ENCODE data around the gene THEMIS. TPM values are rescaled to one million over a fixed set of nuclear protein-coding genes. Genes with fewer than 3 reads are reported as not detected.

THEMIS gene
- total RNA-seq, 2 donors from 2014 or later: 0.40 to 1.6 TPM

- Histone ChIP-seq H3K9me3 (no peaks in the 10 kb centered on the region), H3K36me3 (no peaks in the 10 kb centered on the region), H3K4me1 (replicated peaks) (no peaks in the 10 kb centered on the region), H3K4me3 (no peak overlapping the region), H3K27me3 (replicated peaks; ENCODE audit: insufficient read depth) (no peaks in the 10 kb centered on the region), H3K27ac (no peak overlapping the region)
- peak; percentile 58 for DNase-seq (ENCODE audit: low spot score)
- TF ChIP-seq CTCF (IDR thresholded peaks at IDR 0.05): peak in 3 of 4 experiments; percentile 67 to 69 (median 69)
- peak; percentile 30 for TF ChIP-seq POLR2AphosphoS5 (IDR thresholded peaks at IDR 0.05)
- no peak for TF ChIP-seq POLR2A (IDR thresholded peaks at IDR 0.05)
- intact Hi-C loops (cut with DNase I): no loop called here
Observed at GRCh38 chr6:127737009-127737486, 163.8 kb downstream of the THEMIS start.

GRCh38 chr6:127732927-127733326 is 167.9 kb downstream of the THEMIS start:
- no peak overlapping the region for H3K27ac ChIP-seq
- H3K4me3 ChIP-seq: no peak overlapping the region
- DNase-seq (ENCODE audit: low spot score): no peak
- no peaks in the 10 kb centered on the region for H3K36me3 ChIP-seq
- no peak for TF ChIP-seq POLR2A (IDR thresholded peaks at IDR 0.05)
- TF ChIP-seq POLR2AphosphoS5 (IDR thresholded peaks at IDR 0.05): no peak
- no peak for TF ChIP-seq CTCF (IDR thresholded peaks at IDR 0.05)
- WGBS: 91% methylated on average over 3 of the region's 3 CpGs
- intact Hi-C loops (cut with DNase I): no loop called here
- no peaks in the 10 kb centered on the region for H3K9me3 ChIP-seq
- no peaks in the 10 kb centered on the region for H3K27me3 ChIP-seq (replicated peaks; ENCODE audit: insufficient read depth)
- no peaks in the 10 kb centered on the region for H3K4me1 ChIP-seq (replicated peaks)

GRCh38 chr6:127727260-127727953 is 173.5 kb downstream of the THEMIS start:
- Histone ChIP-seq H3K9me3 (no peaks in the 10 kb centered on the region), H3K4me1 (replicated peaks) (no peaks in the 10 kb centered on the region)
- WGBS: 67% methylated on average over 1 of the region's 1 CpG

GRCh38 chr6:127725821-127726220 is 175.0 kb downstream of the THEMIS start:
- H3K9me3 ChIP-seq: no peaks in the 10 kb centered on the region
- H3K4me3 ChIP-seq: no peak overlapping the region
- 64% methylated on average over 1 of the region's 1 CpG for WGBS
- TF ChIP-seq POLR2A (IDR thresholded peaks at IDR 0.05): no peak
- no peak for TF ChIP-seq POLR2AphosphoS5 (IDR thresholded peaks at IDR 0.05)
- no peak for TF ChIP-seq CTCF (IDR thresholded peaks at IDR 0.05)
- intact Hi-C loops (cut with DNase I): no loop called here
- H3K4me1 ChIP-seq (replicated peaks): no peaks in the 10 kb centered on the region
- no peaks in the 10 kb centered on the region for H3K27me3 ChIP-seq (replicated peaks; ENCODE audit: insufficient read depth)
- no peak for DNase-seq (ENCODE audit: low spot score)
- H3K27ac ChIP-seq: no peak overlapping the region
- no peaks in the 10 kb centered on the region for H3K36me3 ChIP-seq

More at GRCh38 chr6:127727260-127727953, 173.5 kb downstream of the THEMIS start:
- intact Hi-C loops (cut with DNase I): no loop called here
- Histone ChIP-seq H3K36me3 (no peaks in the 10 kb centered on the region), H3K4me3 (no peak overlapping the region), H3K27ac (no peak overlapping the region), H3K27me3 (replicated peaks; ENCODE audit: insufficient read depth) (no peaks in the 10 kb centered on the region)
- DNase-seq (ENCODE audit: low spot score): no peak
- TF ChIP-seq CTCF (IDR thresholded peaks at IDR 0.05) (no peak), POLR2A (IDR thresholded peaks at IDR 0.05) (no peak), POLR2AphosphoS5 (IDR thresholded peaks at IDR 0.05) (no peak)

GRCh38 chr6:127718694-127719093 is 182.2 kb downstream of the THEMIS start:
- 58% methylated on average over 3 of the region's 3 CpGs for WGBS
- no peaks in the 10 kb centered on the region for H3K4me1 ChIP-seq (replicated peaks)
- H3K36me3 ChIP-seq: no peaks in the 10 kb centered on the region
- TF ChIP-seq POLR2A (IDR thresholded peaks at IDR 0.05): no peak
- no peaks in the 10 kb centered on the region for H3K9me3 ChIP-seq
- H3K4me3 ChIP-seq: no peak overlapping the region
- no peak for DNase-seq (ENCODE audit: low spot score)
- intact Hi-C loops (cut with DNase I): no loop called here
- H3K27ac ChIP-seq: no peak overlapping the region
- no peaks in the 10 kb centered on the region for H3K27me3 ChIP-seq (replicated peaks; ENCODE audit: insufficient read depth)

Measured in prostate gland (tissue), 2 donors.